HG03520 (cell line): ENCODE measurements around the gene GPR45.
"Not testable (repeated sequence)": the region's sequence is repeated elsewhere in the genome, so short reads cannot be mapped to it uniquely, and the experiment has no call there.

Experiments used
- ATAC-seq: cut with Tn5 transposase; IDR thresholded peaks from one replicate; pipeline ENCODE4 v1.9.1; 2021; ENCODE audit warnings: mild to moderate bottlenecking, moderate library complexity; ENCODE audit not compliant: unreplicated experiment

Gene GPR45

GRCh38 chr2:105241443-105241842 lies at the start of gene GPR45:
Gene GPR45, plus strand, starts transcription at chr2:105241743. Its CDS starts 116 bp downstream, at chr2:105241859.
- ATAC-seq, result no peak

DNA sequence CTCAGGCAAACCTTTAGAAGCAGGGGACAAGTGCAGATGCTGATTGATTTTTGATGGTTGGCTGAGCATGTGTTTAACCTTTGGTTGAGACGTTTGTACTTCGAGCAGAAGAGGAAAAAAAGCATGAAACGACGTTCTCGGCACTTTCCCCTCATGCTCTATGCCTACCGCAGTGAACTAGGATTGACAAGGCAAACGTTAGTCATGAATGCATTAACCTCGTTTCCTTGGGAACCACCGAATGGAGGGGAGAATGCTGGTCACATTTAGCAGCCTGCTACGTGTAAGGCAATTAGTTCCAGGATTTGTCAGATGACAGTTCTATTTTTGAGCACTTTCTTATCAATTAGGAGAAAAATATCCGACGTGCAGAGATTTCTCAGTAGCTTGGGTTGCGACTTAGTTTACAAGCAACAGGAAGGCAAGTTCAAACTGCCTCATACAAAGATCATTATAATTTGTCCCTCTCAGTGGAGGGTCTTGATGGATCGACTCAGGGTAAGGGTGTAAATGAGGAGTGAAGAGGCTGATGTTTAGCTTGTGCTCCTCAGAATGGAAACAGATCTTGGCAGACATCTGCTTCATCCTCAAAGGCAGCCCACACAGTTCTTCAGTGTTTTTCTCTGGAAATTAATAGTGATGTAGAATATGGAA lies 47.4 kb upstream of the GPR45 start:
- ATAC-seq, result no peak

DNA sequence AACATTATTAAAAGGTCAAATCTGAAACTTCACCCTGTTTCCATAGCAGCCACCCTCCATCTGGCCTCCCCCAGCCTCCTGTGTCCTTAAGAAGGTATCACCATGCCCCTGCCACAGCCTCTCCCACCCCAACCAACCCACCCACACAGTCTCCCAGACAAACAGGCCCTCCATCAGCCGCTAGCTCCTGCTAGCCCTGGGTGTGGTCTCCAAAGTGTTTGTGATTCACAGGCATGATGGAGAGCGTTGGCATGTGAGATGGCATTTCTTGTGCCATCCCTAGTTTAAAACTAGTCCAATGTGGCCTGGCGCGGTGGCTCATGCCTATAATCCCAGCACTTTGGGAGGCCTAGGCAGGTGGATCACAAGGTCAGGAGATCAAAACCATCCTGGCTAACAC lies 44.9 kb upstream of the GPR45 start:
- no peak for ATAC-seq

GRCh38 chr2:105215586-105216192 lies 25.9 kb upstream of the GPR45 start:
- no peak for ATAC-seq

GRCh38 chr2:105220604-105221003 lies 20.9 kb upstream of the GPR45 start:
- ATAC-seq, result no peak

DNA sequence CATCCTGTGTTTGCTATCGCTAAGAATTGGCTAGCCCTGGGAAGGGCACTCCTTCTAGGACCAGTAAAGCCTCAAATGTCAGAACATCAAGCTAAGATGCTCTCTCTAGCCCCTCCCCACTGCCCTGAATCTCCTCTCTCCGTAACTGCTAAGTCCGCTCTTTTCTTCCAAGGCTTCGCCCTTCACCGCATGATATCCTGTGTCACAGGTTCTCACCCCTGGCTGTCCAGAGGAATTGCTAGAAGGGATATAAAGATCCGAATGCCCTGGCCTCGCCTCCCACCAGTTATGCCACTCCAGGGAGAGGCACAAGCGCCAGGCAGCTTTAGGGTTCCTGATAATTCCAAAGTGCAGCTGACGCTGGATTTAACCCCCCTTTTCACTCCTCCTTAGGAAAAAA lies 17.1 kb upstream of the GPR45 start:
- no peak for ATAC-seq

- no peak for ATAC-seq
Measured at GRCh38 chr2:105231232-105231619, 10.3 kb upstream of the GPR45 start.

- ATAC-seq, result peak; percentile 68
Measured at GRCh38 chr2:105235388-105236059, 6.0 kb upstream of the GPR45 start.

DNA sequence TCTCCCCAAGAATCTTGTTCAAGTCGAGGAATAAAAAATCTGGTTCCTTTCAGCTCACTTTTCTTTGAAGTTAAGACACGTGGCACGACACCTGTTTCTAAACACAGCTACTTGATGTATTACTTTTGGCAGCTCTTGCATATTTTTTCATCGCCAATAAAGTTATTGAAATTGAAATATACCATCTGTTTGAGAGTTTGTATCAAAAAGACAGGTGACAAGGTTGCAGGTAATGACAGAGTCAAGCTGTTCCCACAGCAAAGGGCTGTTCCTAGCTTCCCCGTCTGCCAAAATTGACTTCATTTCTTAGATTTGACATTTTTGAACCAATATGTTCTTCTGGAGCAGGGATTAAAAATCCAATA lies 5.5 kb upstream of the GPR45 start:
- no peak for ATAC-seq

DNA sequence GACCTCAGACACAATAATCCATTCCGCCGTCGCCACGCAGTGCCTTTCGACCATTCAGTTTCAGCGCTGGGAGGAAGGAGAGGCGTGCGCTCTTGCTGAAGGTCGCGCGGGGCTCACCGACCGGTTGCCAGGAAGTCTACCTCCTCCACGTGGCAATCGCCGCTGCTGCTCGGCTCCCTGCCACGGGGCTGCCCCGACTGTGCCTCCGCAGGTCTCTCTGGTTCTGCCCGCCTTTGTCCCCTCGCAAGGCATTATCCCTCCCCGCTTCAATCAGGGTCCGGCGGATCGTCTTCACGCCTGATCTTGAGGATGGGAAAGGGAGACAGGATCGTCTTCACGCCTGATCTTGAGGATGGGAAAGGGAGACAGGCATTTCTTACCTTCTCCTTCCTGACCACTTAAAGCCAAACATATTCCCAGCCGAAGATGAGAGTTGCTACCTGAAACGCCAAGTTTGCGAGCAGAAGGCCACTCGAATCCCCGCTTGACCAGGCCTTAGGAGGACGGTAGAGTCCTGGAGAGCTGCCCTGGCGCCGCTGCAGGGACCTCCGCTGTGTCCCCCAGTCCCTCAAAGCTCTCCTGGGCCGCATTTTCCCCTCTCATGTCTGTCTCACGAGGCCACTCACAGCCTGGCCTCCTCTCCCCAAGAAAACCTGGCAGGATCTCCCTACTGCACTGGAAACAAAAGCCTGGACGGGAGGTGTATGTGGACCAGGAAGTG lies 4.3 kb upstream of the GPR45 start:
- ATAC-seq, result no peak

DNA sequence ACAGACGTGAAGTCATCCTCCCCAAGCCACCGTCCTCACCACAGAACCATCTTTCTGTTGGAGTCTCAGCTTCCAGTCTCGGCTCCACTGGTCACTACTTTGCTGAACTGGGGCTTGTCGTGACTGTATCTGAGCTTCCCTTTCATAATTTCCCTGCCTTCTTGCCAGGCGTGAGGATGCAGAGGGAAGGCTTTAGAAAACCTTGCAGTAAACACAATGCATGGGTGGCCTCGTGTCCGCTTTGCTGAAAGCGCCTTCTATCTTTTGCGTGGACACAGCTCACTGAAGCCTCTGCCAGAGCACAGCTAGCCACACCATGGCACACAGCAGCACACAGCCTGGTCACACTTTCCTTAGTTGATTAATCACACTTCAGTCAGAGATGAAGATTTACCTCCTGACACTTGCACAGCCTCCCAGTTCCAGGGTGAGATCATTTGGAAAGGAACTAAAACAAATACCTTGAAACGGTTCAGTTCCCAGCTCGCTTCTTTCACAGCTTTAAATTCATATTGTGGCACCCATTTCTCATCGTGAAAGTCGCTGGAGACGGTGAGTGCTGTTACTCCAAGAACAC lies 2.8 kb upstream of the GPR45 start:
- no peak for ATAC-seq

DNA sequence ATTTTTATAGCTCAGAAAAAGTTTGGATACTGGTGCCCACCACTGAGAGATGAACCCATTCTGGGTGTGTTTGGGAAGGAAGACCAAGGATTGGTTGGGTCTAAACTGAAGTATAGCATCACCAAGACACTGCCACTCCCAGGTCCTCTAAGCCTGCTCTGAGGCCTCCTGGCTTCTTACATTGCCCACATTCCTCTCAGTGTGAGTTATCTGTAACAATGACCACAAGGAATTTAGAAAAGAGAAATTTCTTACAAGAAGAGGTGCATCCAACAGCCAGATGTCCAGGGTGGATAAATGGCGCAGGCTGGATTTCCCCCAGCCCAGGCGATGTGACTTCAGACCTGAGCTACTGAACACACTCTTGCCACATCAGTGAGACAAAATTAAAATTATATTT lies 1.6 kb upstream of the GPR45 start:
- ATAC-seq, result no peak

DNA sequence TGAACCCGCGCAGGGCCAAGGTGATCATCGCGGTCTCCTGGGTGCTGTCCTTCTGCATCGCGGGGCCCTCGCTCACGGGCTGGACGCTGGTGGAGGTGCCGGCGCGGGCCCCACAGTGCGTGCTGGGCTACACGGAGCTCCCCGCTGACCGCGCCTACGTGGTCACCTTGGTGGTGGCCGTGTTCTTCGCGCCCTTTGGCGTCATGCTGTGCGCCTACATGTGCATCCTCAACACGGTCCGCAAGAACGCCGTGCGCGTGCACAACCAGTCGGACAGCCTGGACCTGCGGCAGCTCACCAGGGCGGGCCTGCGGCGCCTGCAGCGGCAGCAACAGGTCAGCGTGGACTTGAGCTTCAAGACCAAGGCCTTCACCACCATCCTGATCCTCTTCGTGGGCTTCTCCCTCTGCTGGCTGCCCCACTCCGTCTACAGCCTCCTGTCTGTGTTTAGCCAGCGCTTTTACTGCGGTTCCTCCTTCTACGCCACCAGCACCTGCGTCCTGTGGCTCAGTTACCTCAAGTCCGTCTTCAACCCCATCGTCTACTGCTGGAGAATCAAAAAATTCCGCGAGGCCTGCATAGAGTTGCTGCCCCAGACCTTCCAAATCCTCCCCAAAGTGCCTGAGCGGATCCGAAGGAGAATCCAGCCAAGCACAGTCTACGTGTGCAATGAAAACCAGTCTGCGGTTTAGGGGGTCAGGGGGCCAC lies 897 bp downstream of the GPR45 start:
- ATAC-seq, result no peak

GRCh38 chr2:105243961-105244360 lies 2.4 kb downstream of the GPR45 start:
- no peak for ATAC-seq

GRCh38 chr2:105244451-105244850 lies 2.9 kb downstream of the GPR45 start:
- ATAC-seq, result no peak

DNA sequence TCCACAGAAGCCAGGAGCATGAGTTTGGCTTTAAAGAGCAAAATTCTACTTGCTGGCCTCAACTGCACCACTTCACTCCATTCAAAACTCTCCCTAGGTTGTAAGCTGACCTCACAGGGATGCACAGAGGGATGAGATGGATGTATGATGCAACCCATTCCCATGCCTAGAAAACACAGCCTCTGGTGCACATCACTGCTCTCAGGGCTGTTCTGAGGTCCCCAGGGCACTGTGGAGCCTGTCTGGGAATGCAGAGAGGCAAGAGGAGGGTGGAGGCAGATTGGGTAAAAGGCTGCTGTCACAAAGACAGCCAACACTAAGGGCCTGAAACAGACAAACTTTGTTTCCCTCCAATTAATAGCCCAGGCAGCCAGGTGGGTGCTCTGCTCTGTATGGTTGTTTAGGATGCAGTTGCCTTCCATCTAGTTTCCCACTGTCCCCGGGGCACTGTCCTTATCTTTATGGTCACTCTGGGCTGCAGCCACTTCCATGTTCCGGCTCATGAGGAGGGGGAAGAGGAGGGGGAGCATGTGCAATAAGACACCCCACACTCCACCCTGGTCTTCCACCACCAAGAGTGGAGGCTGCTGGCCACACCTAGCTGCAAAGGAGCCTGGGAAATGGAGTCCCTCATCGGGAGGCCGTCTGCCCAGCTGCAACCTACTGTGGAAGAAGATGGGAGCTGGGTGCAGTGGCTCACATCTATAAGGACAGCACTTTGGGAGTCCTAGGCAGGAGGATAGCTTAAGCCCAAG lies 7.0 kb downstream of the GPR45 start:
- no peak for ATAC-seq

DNA sequence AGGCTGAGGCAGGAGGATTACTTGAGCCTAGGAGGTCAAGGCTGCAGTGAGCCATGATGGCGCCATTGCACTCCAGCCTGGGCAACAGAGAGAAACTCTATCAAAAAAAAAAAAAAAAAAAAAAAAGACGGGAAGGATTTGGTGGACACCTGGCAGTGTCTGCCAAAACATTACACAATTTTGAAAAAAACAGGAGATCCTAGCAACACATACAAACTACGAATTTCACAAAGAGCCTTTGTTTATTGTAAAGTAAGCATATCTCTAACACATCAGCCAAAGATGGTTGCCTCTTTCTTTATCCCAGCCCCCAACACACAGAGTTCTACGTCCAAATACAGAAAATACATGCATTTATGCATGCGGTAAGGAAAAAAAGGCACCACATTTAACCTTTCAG lies 7.6 kb downstream of the GPR45 start:
- ATAC-seq, result no peak

- no peak for ATAC-seq
Measured at GRCh38 chr2:105249891-105250290, 8.3 kb downstream of the GPR45 start.

DNA sequence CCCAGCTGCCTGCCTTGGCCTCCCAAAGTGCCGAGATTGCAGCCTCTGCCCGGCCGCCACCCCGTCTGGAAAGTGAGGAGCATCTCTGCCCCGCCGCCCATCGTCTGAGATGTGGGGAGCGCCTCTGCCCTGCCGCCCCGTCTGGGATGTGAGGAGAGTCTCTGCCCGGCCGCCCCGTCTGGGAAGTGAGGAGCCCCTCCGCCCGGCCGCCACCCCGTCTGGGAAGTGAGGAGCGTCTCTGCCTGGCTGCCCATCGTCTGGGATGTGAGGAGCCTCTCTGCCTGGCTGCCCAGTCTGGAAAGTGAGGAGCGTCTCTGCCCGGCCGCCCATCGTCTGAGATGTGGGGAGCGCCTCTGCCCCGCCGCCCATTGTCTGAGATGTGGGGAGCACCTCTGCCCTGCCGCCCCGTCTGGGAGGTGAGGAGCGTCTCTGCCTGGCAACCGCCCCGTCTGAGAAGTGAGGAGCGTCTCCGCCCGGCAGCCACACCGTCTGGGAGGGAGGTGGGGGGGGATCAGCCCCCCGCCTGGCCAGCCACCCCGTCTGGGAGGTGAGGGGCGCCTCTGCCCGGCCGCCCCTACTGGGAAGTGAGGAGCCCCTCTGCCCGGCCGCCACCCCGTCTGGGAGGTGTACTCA lies 9.6 kb downstream of the GPR45 start:
- ATAC-seq, result not testable (repeated sequence)

DNA sequence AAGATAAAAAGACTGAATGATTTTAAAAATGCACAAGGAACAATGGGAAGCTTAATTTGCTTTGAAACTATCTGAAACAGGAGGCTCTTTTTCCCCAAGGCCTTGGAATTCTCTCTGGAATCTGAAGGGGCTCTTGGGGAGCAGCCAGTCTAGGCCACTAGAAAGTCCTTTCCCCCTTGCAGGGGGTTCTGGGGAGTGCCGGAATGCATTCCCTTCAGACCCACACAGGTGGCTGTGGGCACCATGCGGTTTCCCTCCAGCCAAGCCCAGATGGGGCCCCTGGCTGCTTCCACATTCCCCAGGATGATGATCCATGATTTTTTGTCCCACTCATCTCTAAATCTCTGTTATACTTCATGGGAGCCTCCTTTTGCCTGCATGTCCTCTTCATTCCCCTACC lies 10.7 kb downstream of the GPR45 start:
- no peak for ATAC-seq
